HG03558 (cell line): Measurements from ENCODE around the gene IRF6.

Experiments
- ATAC-seq: cut with Tn5 transposase; IDR thresholded peaks from one replicate; pipeline ENCODE4 v1.9.1; 2021; ENCODE audit warnings: moderate number of reproducible peaks; ENCODE audit not compliant: unreplicated experiment; ENCODE audit errors: extremely low read depth

Gene IRF6

DNA sequence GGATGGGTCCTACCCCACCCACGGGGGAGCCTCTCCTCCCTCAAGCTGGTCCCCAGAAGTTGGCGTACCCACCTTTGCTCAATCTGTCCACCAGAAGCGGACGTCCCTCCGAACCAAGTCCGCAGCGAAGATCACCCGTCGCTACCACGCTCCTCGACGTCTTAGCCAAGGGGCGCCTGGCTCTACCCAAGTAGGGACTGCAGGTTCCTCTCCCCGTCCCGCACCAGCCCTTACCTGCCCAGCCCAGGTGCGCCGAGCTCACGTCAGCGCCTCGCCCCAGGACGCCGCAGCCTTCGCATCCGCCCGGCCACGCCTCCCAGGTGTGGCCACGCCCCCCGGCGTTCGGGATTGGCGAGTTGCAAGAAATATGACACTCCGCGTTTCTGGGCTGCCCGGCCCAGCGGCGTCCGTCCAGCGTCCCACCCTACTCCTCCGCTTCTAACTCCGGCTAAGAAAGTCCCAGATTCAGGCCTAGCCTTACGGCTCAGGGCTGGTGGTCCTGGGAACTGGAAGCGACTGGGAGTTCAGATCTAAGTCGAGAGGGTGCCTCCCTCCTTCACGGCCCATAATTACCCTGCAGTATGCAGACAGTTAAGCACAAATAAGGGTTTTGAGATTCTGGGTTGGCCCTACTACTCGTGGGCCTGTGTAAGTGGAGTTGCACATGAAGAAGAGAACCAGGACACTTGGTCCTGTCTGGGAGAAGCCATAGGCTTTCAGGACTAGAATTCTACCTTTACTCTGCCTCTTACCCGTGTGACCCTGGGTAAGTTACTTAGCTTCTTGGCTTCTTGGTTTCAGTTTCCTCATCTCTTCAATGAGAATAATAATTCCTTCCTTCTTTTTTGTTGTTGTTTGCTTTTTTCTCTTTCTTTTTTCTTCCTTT lies at the start of gene IRF6:
IRF6 (minus strand) TSS at position 268 of the 886 bp plus-strand sequence. CDS start 4,729 bp downstream, outside the sequence.
- peak; percentile 46 for ATAC-seq

DNA sequence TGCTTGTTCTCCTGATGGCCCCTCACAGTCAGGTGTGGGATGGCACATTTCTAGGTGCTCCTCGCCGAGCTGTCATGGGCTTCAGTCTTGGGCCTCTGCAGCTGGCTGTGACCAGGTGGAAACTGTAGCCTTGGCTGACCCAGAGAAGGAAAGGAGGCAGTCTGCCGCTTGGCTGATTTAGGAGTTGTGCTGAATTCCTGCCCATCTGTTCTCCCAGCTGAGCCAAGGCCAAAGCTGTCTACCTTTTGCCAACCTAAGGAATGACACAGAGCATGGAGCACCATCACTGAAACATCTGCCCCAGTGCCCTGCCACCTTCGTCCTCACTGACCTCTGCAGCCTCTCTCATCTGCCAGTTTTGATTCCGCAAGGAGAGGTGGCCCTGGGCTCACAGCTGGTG lies 49.7 kb upstream of the IRF6 start:
- no peak for ATAC-seq

GRCh38 chr1:209855006-209855405 lies 49.1 kb upstream of the IRF6 start:
- no peak for ATAC-seq

- ATAC-seq = no peak
These were observed 48.3 kb upstream of the IRF6 start for GRCh38 chr1:209854196-209854595.

- ATAC-seq = no peak
These were observed 47.7 kb upstream of the IRF6 start for GRCh38 chr1:209853676-209854075.

GRCh38 chr1:209850342-209850979 lies 44.5 kb upstream of the IRF6 start:
- no peak for ATAC-seq

GRCh38 chr1:209849388-209849787 lies 43.4 kb upstream of the IRF6 start:
- no peak for ATAC-seq

DNA sequence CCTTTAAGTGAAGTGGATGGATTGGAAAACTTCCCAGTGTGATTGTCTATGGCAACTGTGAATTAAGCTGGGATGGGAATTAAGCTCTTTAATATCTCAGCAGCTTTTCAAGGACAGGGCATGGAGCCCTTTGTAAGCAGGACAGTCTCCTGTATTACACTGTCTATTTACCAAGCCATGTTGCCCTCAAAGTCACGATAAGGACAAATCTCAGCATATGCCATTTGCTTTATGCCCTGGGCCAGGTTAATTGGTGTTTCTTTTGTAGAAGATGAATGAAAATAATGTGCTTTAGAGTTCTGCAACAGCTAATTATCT lies 39.4 kb upstream of the IRF6 start:
- no peak for ATAC-seq

GRCh38 chr1:209844695-209845407 lies 38.9 kb upstream of the IRF6 start:
- ATAC-seq = no peak

DNA sequence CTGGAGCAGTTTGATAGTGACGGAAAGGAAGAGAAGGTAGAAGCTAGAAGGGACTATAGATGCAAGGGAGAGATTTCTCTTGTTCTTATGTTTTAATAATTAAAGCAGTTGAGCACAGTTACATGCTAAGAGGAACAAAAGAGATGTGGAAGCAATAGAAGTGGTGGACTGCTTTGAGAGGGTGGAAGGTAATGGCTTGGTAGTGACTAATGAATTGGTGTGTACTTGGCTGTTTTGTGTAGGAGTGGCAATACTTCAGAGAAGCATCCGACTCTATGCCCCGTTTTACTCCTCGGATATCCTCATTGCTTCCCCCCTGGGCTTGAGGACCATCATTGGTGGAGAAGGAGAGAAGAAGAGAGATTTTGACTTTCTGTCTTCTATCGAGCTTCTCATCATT lies 34.7 kb upstream of the IRF6 start:
- ATAC-seq = no peak

- no peak for ATAC-seq
These were observed 34.1 kb upstream of the IRF6 start for GRCh38 chr1:209839875-209840546.

DNA sequence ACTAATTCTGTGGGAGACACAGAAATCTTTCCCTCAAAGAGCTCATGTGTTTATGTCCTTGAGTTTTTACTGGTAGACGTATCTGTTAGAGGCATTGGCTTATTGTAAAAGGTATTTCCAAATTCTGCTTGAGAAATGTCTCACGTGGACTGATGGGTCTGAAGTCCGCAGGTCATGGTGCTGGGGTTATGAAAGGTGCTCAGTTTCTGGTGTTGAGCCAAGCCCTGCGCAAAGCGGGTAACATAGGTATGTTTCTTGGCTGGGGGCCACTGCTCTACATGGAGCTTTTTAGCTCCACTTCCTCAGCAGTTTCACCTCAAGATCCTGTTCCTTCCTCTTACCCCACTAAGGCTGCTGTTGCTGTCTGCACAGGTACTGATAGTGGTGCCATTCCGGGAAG lies 32.6 kb upstream of the IRF6 start:
- no peak for ATAC-seq

GRCh38 chr1:209837671-209838070 lies 31.7 kb upstream of the IRF6 start:
- no peak for ATAC-seq

- ATAC-seq = no peak
These were observed 29.9 kb upstream of the IRF6 start for GRCh38 chr1:209835782-209836298.

GRCh38 chr1:209831615-209832014 lies 25.7 kb upstream of the IRF6 start:
- no peak for ATAC-seq

DNA sequence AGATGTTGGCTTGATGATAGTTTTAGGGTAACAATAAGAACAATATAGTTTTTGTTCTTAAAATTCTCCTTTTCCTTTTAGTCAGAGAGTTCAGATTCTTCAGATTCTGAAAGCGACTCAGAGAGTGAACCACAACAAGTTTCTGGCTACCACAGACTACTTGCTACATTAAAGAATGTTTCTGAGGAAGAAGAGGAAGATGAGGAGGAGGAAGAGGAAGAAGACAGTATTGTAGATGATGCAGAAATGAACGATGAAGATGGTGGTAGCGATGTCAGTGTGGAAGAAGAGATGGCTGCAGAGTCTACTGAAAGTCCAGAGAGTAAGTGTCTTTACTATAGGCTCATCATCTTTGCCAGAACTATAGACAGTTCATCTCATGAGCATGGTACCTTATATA lies 24.8 kb upstream of the IRF6 start:
- no peak for ATAC-seq

DNA sequence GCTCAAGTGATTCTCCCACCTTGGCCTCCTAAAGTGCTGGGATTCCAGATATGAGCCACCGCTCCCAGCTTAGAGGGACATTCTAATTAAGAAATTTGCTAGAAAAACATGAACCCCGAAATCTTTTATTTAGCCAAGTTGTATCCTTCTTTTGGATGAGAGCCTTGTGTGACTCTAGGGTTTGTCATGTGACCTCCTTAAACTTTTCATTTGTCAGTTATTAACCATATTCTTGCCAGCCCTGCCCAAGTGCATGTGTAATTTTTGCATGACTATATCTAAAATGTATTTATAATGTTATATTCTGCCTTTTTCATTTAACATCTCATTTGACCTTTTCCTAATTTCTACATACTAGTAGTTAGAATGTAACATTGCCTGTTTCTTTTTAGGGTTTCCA lies 23.8 kb upstream of the IRF6 start:
- no peak for ATAC-seq

DNA sequence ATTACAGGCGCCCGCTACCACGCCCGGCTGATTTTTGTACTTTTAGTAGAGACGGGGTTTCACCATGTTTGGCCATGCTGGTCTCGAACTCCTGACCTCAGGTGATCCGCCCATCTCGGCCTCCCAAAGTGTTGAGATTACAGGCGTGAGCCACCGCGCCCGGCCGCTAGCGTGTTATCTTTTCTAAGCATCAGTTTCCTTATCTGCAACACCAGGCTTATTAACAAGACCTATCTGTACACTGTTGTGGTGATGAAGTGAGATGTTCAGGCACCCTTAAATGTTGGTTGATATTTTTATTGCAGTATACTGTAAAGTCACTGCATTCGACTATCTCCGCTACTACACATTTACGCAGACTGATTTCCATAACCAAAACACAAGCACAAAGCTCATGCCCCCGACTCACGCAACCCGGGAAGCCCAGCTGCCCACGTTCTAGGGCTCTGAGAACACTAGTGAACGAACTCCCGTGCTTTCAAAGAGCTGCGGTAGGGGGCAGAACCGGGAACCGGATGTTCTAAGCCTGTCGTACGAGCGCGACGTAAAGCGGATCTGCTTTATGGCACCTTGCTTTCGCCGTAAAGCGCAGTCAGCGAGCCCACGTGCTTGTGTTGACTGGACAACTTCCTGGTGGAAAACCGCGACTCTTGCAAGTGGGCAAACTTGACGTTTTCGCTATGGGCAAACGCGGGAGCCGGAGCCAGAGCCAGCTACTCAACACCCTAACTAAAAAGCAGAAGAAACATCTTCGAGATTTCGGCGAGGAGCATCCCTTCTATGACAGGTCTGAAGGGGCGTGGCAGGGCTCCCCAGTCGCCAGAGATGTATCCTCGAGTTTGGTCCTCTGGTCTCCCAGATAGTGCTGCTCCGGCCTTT lies 21.7 kb upstream of the IRF6 start, which contains the start of gene UTP25:
UTP25 (plus strand) TSS at position 589 of the 879 bp plus-strand sequence; CDS start at position 681, 92 bp downstream.
- ATAC-seq = peak; percentile 82
